Liver (tissue), 3 donors: ENCODE data around the gene AZGP1.

Source experiments
- EGR1 ChIP-seq, 2 donors: IDR thresholded peaks; 2 replicates each; pipeline ENCODE4 v1.6.1; 2016 to 2018; ENCODE audit warnings: antibody characterized with exemption in 2 of 2, low read depth in 2 of 2
- TF ChIP-seq, protein P1 (sequence below): IDR thresholded peaks from 2 replicates; pipeline ENCODE4 v1.6.1; 2016; ENCODE audit warnings: antibody characterized with exemption
- TF ChIP-seq, protein P2 (sequence below): fragments of 150-350 bp; IDR thresholded peaks from 2 replicates; pipeline ENCODE4 v1.5.1; 2017; ENCODE audit warnings: improper control_type of control experiment, low read depth, low read length; ENCODE audit not compliant: missing input control
- donor health status: healthy.
- donor health status: healthy.

DNA sequence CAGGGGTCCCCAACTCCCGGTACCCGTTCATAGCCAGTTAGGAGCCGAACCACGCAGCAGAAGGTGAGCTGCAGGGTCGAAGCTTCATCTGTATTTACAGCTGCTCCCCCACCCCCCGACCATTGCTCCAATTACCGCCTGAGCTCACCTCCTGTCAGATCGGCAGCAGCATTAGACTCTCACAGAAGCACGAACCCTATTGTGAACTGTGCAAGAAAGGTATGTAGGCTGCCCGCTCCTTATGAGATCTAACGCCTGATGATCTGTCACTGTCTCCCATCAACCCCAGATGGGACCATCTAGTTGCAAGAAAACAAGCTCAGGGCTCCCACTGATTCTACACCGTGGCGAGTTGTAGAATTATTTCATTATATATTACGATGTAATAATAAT, 14.6 kb upstream of the AZGP1 start:
- TF ChIP-seq, protein P1, sequence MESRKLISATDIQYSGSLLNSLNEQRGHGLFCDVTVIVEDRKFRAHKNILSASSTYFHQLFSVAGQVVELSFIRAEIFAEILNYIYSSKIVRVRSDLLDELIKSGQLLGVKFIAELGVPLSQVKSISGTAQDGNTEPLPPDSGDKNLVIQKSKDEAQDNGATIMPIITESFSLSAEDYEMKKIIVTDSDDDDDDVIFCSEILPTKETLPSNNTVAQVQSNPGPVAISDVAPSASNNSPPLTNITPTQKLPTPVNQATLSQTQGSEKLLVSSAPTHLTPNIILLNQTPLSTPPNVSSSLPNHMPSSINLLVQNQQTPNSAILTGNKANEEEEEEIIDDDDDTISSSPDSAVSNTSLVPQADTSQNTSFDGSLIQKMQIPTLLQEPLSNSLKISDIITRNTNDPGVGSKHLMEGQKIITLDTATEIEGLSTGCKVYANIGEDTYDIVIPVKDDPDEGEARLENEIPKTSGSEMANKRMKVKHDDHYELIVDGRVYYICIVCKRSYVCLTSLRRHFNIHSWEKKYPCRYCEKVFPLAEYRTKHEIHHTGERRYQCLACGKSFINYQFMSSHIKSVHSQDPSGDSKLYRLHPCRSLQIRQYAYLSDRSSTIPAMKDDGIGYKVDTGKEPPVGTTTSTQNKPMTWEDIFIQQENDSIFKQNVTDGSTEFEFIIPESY, result no peak
- TF ChIP-seq, protein P2, sequence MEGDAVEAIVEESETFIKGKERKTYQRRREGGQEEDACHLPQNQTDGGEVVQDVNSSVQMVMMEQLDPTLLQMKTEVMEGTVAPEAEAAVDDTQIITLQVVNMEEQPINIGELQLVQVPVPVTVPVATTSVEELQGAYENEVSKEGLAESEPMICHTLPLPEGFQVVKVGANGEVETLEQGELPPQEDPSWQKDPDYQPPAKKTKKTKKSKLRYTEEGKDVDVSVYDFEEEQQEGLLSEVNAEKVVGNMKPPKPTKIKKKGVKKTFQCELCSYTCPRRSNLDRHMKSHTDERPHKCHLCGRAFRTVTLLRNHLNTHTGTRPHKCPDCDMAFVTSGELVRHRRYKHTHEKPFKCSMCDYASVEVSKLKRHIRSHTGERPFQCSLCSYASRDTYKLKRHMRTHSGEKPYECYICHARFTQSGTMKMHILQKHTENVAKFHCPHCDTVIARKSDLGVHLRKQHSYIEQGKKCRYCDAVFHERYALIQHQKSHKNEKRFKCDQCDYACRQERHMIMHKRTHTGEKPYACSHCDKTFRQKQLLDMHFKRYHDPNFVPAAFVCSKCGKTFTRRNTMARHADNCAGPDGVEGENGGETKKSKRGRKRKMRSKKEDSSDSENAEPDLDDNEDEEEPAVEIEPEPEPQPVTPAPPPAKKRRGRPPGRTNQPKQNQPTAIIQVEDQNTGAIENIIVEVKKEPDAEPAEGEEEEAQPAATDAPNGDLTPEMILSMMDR, result no peak
- no peak for TF ChIP-seq EGR1 (IDR thresholded peaks at IDR 0.05; ENCODE audit: low read depth in 2 of 2)
